ENCODE data around the gene ANKRD28.

DNA sequence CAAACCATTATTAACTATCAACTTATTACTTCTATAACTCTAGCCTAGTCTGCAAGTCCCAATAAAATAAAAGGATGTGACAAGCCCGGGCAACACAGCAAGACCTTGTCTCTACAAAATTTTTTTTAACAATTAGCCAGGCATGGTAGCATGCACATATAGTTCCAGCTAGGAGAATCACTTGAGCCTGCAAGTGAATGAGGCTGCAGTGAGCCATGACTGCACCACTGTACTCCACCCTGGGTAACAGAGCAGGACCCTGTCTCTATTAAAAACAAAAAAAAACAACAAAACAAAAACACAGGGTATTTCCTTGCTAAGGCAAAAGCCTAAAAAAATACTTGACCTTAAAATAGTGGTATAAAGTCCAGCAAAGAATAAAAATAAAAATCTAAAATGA is 31.4 kb downstream of the ANKRD28 start:
- no peak for TF ChIP-seq EZH2 (IDR thresholded peaks at IDR 0.05; ENCODE audit: borderline replicate concordance, low read length)
- TF ChIP-seq, protein P1, sequence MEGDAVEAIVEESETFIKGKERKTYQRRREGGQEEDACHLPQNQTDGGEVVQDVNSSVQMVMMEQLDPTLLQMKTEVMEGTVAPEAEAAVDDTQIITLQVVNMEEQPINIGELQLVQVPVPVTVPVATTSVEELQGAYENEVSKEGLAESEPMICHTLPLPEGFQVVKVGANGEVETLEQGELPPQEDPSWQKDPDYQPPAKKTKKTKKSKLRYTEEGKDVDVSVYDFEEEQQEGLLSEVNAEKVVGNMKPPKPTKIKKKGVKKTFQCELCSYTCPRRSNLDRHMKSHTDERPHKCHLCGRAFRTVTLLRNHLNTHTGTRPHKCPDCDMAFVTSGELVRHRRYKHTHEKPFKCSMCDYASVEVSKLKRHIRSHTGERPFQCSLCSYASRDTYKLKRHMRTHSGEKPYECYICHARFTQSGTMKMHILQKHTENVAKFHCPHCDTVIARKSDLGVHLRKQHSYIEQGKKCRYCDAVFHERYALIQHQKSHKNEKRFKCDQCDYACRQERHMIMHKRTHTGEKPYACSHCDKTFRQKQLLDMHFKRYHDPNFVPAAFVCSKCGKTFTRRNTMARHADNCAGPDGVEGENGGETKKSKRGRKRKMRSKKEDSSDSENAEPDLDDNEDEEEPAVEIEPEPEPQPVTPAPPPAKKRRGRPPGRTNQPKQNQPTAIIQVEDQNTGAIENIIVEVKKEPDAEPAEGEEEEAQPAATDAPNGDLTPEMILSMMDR (IDR thresholded peaks at IDR 0.05; ENCODE audit: low read length): no peak
